NCI-H1417 (cell line): ENCODE measurements around the gene CACNA1D.

Experiments
- DNase-seq, 3 experiments: peaks; one replicate each; lab custom pipeline; 2025; lab: John Stamatoyannopoulos, UW

Gene CACNA1D

DNA sequence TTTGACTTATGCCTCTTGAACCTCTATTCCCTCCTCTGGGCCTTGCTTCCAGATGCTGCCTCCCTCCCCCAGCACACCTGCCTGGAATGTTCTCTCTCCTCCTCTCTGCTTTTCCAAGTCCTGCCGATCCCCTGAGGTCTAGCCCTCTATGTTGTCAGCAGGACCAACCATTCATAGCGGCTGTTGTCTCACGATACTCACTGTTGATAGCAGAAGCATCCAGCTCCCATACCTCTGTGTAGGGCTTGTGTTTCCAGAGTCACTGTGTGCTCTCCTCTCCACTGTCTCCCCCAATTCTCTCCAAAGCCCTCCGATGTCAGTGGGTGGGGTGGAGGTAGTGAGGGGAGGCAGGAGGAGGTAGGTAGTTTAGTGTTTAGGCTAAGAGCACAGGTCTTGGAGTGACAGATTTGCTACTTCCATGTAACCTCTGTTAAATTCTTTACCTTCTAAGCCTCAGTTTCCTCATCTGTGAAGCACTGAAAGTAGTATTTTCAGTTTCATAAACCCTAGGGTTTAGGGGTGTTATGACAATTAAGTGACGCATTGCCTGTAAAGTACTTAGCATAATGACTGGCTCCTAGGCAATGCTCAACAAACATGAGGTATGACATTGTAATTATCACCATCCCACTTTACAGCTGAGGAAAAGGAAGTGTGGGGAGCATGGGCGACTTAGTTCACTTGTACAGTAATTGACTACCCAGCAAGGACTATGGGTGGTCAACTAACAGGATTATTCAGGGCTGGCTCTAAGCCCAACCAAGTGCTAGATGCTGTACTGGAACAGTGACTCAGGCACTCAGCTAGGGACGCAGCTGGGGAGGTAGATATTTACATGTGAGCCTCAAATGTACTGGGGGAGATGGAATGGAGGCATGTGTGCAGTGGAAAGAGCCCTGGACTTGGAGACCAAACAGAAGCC, 122.8 kb downstream of the CACNA1D start:
- peak in 1 of 3 experiments; percentile 28 for DNase-seq

DNA sequence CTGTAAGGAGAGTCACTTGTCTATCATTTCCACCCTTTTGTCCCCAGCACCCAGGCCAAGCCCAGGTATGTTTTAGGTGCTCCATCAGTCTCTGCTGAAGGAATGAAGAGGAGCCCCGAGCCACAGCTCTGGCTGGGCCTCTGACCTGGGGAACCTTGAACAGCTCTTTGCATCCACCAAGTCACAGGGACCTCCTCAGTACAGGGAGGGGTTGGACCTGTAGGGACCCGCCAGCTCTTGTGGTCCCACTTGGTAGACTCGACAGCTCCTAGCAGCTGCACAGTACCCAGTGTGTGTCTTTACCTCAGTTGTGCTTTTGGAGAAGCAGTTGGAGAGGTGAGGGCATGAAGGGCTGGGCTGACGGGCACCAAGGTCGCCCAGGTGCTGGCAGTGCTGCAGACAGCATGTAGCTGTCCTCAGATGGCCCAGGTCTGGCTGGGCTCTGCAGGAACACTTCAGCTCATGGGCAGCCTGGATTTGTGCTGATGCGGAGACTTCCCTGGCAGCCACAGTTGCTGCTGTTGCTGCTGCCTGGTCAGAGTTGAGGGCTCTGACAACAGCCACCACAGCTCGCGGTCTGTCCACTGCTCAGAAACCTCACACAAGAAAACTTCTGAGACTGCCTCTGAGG, 123.6 kb downstream of the CACNA1D start:
- no peak for DNase-seq

DNA sequence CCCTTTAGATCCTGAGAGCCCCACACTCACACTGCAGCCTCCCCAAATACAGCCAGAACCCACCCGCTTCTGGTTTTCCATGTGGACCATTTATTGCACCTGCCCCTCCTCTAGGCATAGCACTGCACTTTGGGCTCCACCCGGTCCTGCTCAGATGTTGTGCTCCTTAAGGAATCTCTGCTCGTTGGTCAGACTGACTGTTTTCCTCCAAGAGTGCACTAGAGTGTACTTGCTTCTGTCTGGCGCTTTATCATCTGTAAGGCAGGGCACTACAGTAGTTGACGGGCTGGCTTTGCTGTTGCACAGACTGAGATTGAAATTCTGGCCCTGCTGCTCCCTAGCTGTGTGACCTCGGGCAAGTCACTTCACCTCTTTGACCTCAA, 124.1 kb downstream of the CACNA1D start:
- no peak for DNase-seq

DNA sequence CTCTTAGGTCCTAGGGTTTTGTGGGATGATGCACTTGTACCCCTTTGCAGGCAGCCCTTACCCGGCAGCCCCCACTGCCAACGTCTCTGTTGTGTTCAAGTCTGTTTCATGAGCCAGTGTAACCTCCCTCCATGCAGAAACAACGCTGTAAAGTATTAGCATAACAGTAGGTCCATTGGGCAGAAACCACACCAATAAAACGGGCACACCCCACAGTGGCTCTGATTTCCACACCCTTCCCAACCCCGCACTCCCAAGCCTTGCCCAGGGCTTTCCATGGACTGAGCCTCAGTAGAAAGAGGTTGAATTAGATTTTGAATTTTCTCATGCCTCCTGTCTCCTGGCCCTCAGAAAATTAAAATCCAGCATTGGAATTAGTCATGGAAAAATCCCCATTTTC, 124.5 kb downstream of the CACNA1D start:
- no peak for DNase-seq

DNA sequence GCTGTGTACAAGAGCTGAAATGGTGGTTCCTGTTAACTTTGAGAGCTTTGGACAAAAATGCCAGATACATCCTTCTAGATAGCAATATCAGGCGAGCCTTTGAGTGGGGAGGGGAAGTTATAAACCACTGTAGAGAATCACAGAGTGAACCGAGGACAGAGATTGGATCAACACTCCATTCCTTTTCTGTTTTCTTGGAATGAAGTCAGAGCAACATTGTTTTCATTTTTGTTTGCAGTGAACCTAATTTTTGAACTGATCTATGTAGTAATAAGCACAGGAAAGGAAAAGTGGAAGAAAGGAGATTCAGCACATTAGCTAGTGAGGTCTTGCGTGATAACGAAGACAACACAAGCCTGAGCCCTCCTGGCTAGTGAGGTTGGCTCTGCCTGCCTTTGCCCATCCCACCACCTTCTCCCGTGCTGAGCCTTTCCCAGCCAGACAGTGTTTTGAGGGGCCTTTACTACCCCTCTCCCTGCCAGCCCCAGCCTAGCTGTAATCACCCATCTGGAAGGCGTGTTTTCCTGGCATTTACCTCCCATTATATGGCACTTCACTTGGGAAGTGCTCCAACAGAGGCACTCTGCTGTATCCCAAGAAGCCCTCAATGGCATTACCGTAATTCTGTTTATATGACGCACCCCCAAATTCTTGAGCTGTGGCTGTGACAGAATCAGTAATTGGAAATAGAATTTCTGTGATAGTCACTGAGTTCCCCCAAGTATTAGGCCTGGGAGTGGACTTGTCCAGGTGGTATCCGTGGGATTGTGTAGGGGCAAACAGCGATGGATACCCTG, 129.8 kb downstream of the CACNA1D start:
- peak in 2 of 3 experiments; percentile 13 to 32 for DNase-seq

DNA sequence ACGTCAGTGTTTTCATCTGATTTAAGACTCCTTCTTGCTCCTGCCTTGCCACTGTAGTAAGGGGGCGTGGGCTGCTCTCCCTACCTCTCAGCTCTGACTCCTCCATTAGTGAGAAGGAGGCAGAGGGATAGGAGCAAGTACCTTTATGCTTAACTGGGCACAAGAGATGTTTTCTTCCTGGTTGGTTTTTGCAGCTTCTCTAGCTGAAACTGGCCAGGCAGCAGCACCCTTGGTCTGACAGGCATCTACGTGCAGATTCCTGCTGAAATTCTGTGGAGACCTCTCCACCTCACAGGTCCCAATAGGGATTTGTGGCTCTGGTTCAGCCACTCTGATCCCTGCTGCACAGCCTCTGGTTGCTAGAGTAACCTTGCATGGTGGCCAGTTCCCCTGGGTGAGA, 132.5 kb downstream of the CACNA1D start:
- DNase-seq, result no peak

DNA sequence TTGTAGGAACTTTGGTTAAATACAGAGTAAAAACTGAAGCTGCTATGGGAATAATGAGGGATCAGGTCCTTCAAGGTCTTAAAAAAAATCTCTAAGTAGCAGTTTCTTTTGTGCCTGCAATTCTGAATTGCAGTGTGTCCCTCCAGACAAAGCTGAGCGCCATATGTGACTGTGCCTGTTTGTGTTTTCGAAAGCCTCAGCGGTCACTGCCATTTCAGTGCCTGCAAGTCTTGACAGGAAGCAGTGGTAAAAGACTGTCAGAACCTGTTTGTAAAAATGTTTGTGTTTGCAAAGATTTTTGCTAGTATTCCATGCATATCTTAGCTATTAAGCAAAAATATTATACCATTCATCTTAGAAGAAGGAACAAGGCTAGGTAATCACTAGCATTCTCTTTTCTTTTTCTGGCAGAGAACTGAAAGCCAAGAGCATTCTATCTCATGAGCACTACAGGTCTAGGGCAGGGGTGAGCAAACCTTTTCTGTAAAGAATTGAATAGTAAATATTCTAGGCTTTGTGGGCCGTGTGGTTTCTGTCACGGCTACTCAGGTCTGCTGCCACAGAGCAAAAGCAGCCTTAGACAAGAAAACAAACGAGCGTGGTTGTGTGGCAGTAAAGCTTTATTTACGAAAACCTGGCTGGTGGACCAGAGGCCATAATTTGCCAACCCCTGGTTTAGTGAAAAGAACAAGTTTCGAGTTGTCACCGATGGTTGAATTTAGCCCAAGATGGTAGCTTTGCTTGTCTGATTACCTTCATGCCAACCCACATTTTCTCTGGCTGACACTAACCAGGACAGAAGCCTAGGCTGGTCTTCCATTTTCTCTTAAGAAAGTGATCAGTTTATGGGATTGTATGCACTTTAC, 134.4 kb downstream of the CACNA1D start:
- DNase-seq, result peak in 1 of 3 experiments; percentile 45

DNA sequence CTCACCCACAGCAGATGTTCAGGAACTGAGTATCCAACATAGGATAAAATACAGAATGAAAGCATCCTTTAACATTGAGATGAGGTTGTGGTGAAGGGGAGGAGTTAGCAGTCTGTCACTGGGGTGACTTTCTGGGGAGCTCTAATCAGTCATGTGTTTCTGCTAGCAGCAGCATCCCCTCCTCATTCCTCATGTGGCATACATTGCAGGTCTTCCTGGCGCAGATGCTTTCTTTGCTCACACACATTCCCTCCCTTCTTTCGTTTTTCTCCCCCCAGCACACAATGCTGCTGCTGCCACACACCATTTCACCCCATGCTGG, 135.0 kb downstream of the CACNA1D start:
- no peak for DNase-seq

DNA sequence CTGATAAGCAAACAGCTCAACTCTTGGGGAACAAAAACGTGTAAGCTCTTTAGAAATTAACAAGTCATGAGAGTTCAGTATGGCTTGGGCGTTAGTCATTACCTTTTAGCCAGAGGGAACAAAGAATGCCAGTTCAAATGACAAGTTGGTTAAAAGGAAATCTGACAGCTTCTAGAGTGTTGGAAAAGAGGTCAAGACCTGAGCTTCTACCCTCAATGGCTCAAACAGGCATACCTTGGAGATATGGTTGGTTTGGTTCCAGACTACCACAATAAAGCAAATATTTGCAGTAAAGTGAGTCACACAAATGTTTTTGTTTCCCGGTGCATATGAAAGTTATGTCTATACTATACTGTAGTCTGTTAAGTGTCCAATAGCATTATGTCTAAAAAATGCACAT, 136.1 kb downstream of the CACNA1D start:
- no peak for DNase-seq

DNA sequence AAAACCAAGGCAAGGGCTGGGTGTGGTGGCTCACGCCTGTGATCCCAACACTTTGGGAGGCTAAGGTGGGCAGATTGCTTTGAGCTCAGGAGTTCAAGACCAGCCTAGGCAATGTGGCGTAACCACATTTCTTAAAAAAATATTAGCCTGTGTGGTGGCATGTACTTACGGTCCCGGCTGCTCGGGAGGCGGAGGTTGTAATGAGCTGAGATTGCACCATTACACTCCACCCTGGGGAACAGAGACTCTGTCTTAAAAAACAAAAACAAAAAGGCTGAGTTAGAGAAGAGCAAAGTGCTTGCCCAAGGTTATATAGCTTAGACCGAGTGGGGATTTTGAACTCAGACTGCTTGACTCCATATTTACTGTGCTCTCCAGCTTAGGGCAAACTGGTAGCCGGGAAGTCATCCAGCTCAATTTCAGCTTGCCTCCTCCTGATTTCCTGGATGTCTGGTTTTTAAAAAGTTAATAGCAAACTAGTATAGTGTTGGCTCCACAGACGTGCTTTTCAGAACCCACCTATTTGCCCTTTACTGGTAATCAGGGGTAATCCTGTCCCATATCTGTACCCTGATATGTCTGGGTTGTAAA, 138.9 kb downstream of the CACNA1D start:
- DNase-seq, result no peak

DNA sequence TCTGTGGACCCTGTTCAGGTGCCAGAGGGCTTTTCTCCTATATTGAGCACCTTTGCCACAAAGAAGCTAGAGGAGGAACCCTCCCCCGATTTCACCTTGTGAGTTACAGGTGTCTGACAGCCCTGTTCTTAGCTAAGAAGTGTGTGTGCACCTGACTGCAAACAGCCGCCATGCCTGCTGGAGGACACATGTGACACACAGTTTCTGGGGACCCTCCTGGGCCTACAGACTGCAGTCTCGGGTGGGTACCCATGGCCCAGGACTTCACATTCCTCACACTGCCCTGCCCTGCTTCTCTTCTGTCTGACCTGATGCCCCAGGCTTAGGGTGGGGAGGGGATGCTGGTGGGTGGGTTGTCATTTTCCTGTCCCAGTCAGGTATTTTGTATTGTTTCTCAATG, 140.6 kb downstream of the CACNA1D start:
- no peak for DNase-seq

DNA sequence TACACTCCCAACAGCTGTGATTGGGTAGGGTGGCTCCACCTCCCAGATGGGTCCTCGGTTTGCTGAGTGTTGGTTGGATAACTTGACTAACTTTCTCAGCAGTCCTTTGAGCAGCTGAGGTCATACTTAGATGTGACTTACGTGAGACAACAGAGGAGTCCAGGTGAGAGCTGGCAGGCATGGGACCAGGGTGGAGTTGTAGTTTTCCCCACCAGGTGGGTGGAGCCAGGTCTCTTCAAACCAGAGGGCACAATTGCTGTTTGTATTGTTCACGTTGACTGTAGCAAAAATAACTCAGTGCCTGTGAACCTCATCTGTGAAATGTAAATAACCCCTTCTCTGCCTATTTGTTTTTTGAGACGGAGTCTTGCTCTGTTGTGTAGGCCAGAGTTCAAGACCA, 144.4 kb downstream of the CACNA1D start:
- DNase-seq, result peak in 1 of 3 experiments; percentile 5

DNA sequence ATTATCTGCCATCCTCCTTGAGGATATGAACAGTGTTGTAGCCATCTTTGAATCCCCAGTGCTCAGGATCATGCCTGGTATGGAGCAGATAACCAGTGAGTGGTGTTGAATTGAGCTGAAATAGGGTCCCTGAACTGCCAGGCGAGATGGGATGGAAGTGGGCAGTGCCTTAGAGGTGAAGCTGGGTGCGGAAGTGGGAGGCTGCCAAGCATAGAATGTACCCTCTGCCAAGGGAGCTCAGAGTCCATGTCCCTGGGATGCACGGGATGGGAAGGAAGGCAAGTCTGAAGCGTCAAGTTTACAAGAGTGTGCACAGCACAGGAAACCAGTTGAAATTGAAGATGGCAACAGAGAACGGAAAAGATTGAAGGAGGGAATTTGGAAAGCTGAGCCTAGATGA, 147.0 kb downstream of the CACNA1D start:
- no peak for DNase-seq

DNA sequence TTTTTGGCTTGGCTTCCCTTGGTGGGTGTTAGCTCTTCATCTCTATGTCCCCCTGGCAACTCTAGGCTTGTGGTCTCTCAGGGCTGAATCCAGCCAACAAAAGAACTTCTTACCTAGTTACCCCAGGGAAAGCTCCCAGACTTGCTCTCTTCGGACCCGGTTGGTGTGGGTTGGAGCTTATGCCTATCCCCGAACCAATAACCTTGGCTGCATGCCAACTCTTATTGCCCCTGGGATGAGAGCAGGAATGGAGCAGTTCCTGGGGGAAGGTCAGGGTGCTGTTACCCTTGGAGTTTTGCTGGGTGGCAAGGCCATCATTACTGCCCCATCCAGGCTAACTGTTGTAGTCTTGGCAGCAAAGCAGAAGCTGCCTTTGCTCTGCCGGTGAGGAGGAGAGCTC, 147.8 kb downstream of the CACNA1D start:
- DNase-seq, result no peak

DNA sequence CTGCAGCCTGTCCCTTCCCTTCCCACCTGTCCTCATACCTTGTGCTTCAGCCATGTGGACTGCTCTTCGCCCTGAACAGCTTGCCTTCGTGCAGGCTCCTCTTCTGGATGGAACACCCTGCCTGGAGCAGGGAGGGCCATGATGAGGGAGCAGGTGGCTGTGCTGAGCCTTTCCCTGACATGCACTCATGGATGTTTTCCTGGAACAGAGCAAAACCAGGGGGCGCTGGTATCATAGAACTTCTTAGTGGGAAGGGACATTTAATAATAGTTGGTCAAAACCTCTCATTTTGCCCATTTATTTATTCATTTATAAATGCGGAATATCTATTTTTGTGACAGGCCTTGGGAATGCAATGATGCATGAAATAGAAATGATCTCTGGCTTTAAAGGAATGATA, 149.3 kb downstream of the CACNA1D start:
- no peak for DNase-seq

DNA sequence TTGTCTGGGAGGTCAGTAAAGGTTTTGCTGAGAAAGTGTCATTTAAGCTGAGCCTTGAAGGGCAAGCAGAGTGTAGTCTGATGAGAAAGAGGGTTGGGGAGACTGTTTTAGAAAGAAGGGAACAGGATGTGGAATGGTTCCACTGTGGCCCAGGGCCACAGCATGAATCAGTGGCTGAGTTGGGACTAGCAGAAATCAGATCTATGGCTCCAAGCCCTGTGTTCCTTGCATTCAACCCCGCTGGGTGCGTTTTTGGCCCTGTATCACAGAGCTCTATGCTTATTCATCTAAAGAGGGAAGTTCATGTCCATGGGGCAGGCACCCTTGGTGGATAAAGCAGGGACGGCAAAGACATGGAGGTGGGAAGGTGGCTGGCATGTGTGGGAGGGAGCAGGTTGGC, 151.3 kb downstream of the CACNA1D start:
- DNase-seq, result no peak

DNA sequence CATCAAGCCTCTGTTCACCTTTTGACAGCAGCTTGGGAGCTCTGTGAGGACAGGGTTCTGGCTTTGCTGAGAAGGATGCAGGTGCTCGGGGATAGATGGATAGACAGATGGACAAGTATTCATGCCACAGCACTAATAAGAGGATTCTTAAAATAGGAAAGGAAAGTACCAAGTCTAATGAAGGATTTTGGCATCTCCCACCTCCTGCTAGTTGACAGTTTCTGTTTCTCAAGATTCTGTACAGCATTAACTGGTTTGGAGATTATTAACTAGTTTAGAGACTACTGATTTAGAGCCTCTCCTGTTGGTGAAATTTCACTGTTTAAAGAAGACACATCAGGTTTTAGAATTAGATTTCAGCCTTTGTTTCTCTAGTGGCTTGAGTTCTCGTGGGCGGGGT, 152.3 kb downstream of the CACNA1D start:
- no peak for DNase-seq

DNA sequence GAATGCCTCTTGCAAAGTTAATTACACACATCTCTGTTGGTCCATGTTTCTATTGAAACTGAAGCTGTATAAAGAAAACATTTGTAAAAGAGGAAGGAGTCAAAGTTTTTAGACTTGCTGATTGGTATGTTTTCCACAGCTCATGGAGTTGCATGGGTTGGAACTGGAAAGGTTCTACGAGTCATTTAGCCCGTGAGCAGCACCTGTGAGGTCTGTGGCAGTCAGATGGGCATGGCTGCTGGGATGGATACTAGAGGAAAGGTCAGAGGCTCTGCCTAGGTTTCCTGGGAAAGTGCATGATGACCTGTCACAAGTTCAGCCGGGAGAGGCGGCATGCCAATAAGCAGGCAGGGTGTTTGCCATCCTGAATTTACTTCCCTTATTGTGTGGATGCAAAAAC, 155.4 kb downstream of the CACNA1D start:
- DNase-seq, result no peak

DNA sequence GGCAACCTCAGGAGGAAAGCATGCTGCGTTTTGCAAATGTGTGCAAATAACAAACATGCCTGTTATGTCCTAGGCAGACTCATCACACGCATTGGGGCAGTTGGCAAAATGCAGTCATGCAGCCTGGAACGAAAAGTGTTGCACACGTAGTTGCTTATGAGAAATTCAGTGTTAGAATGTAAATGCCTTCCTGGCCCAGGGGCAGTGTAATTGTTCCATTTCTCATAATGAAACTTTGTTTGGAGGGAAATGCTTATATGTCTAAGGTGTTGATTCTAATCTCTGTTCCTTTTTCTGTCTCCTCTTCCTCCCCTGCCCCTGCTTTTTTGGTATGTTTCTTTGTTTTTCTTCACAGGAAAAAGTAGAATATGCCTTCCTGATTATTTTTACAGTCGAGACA, 156.0 kb downstream of the CACNA1D start:
- no peak for DNase-seq

DNA sequence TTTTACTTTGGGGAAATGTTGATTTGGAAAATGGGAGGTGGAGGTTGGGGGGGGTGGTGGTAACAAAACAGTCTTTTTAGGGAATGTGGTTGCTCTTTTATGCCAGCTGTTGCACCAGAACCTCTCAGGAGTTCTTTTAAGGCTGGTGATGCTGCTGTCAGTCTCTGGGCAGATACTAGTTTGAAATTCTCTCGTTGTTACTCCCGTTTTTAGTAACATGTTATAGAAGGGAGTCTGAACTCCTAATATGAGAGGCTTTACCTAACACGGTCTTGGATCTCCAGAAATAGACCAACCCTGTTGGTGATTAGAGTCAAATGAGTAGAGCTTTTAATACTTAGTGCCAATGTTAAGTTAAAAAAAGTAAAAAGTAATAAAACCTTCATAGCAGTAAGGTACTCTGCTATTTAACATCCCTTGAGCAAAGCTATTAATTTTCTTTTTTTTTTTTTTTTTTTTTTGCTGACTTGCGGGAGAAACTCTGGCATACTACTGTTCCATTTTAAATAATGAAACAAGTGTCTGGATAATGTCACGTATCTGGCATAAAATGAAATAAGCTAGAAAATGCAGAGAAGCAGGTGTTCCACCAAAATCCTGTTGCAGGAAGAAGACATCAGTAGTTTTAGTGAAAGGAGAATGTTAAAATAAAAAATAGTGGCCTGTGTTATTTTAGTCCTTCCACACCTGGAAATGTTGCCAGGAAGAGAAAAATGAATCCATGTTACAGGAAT, 156.7 kb downstream of the CACNA1D start:
- no peak for DNase-seq

DNA sequence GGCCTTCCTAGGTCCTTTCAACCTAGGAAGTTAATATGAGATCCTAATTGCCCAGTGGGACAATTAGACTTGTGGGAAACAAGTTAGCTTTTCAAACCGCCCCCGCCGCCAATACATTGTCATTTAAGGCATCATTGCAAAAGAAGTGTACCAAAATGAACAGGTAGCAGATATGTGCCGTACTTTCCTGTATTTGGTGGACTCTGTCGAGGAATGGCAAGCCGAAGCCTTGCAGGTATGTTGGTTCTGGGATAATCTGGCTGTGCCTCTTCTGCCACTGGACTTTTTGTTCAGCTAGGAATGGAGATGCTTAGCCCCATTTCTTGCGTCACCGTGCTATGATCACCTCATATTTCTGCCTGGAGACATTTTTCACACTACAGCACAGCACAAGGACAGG, 157.5 kb downstream of the CACNA1D start:
- DNase-seq, result no peak
